T-helper 1 cell treated with Interleukin-12 subunit alpha and Interleukin-12 subunit beta and Interleukin-4 antibody, amounts not matched to agents 30 ng/mL and 1 ng/mL, for 36 hours (primary cell): ENCODE data around the gene C1orf167. TPM values are rescaled to one million over a fixed set of nuclear protein-coding genes. Genes with fewer than 3 reads are reported as not detected.

Source experiments
- intact Hi-C: fragments of 100-400 bp; cut with micrococcal nuclease; formaldehyde crosslinking; loops from one replicate; pipeline ENCODE4 v1.15.1; 2024
- total RNA-seq: library from RNA; stranded (reverse); gene quantifications from 2 replicates; pipeline ENCODE4 v1.2.3, GENCODE V29; 2022

Gene C1orf167
- total RNA-seq, 1 donor from 2014 or later = not detected

- intact Hi-C loops = no loop called here
Measured at GRCh38 chr1:11783556-11783955, 21.6 kb downstream of the C1orf167 start.

- intact Hi-C loops = no loop called here
Measured at GRCh38 chr1:11784256-11784992, 22.4 kb downstream of the C1orf167 start.

- intact Hi-C loops = no loop called here
Measured at GRCh38 chr1:11784993-11785769, 23.2 kb downstream of the C1orf167 start.

- intact Hi-C loops = no loop called here
Measured at GRCh38 chr1:11786168-11786567, 24.2 kb downstream of the C1orf167 start.

- intact Hi-C loops = no loop called here
Measured at GRCh38 chr1:11787251-11787803, 25.3 kb downstream of the C1orf167 start.

GRCh38 chr1:11787804-11788436, 25.9 kb downstream of the C1orf167 start:
- intact Hi-C loops = no loop called here

- intact Hi-C loops = no loop called here
Measured at GRCh38 chr1:11788549-11789053, 26.6 kb downstream of the C1orf167 start.

GRCh38 chr1:11789126-11790067, 27.4 kb downstream of the C1orf167 start:
- intact Hi-C loops = no loop called here

- intact Hi-C loops = no loop called here
Measured at GRCh38 chr1:11790101-11790879, 28.3 kb downstream of the C1orf167 start.

- intact Hi-C loops = no loop called here
Measured at GRCh38 chr1:11790880-11791715, 29.1 kb downstream of the C1orf167 start.

GRCh38 chr1:11792106-11792505, 30.1 kb downstream of the C1orf167 start:
- intact Hi-C loops = no loop called here

GRCh38 chr1:11793819-11794218, 31.8 kb downstream of the C1orf167 start:
- intact Hi-C loops = no loop called here

GRCh38 chr1:11794446-11795237, 32.6 kb downstream of the C1orf167 start:
- intact Hi-C loops = no loop called here

GRCh38 chr1:11795238-11795890, 33.4 kb downstream of the C1orf167 start:
- intact Hi-C loops = no loop called here

GRCh38 chr1:11796036-11796828, 34.2 kb downstream of the C1orf167 start:
- intact Hi-C loops = no loop called here

- intact Hi-C loops = no loop called here
Measured at GRCh38 chr1:11797525-11798216, 35.7 kb downstream of the C1orf167 start.
